ENCODE measurements around the gene CCDC134. TPM values are rescaled to one million over a fixed set of nuclear protein-coding genes. Genes with fewer than 3 reads are reported as not detected.

Gene CCDC134
- total and polyA plus RNA-seq, 2 of the 8 experiments (the other 6 are each of a cell fraction or from before 2014, with no cell fraction given) = 7.7 to 20.0 TPM

- Histone ChIP-seq H2AK5ac (ENCODE audit: low read depth, low read length) (no peak overlapping the region), H3K4ac (replicated peaks; ENCODE audit: insufficient read length, low read depth, low read length) (no peak overlapping the region), H4K91ac (replicated peaks; ENCODE audit: insufficient read length, low read length) (no peak overlapping the region), H3K27me3 (replicated peaks in 1 of 4; ENCODE audit: control insufficient read depth in 3 of 4, extremely low read depth in 1 of 4, insufficient read depth in 3 of 4, low read length in 3 of 4) (no peaks in the 10 kb centered on the region; a peak in 1 of 7 replicates), H2BK20ac (ENCODE audit: low read length) (no peak overlapping the region), H3K9ac (replicated peaks in 1 of 4; ENCODE audit: extremely low read depth in 1 of 4, low read depth in 3 of 4, low read length in 3 of 4) (no peak overlapping the region), H2AFZ (ENCODE audit: low read length) (no peak overlapping the region), H4K5ac (ENCODE audit: insufficient read length, low read depth, low read length) (no peak overlapping the region), H3K18ac (ENCODE audit: extremely low read depth, low read length) (no peak overlapping the region), H3K9me3 (ENCODE audit: insufficient read depth in 2 of 2, low read depth in 1 of 2, low read length in 1 of 2) (no peaks in the 10 kb centered on the region), H2BK5ac (ENCODE audit: low read depth, low read length) (no peak overlapping the region), H3K4me2 (ENCODE audit: insufficient read depth in 1 of 2, low read depth in 2 of 2, low read length in 2 of 2) (peak overlapping the region in 1 of 2 experiments; percentile 93; a peak in 1 of 4 replicates), H2BK15ac (ENCODE audit: low read length) (no peak overlapping the region), H3K4me1 (replicated peaks in 1 of 4; ENCODE audit: control insufficient read depth in 3 of 4, insufficient read depth in 4 of 4, low read length in 3 of 4) (peaks cover 5 to 15% (median 8%) of the 10 kb centered on the region in 4 experiments), H2BK120ac (replicated peaks; ENCODE audit: low read depth, low read length) (no peak overlapping the region), H3K23ac (ENCODE audit: insufficient read length) (no peak overlapping the region), H4K8ac (ENCODE audit: extremely low read depth, insufficient read depth, low read length) (no peak overlapping the region), H3K14ac (ENCODE audit: insufficient read length) (no peak overlapping the region), H3K56ac (replicated peaks; ENCODE audit: insufficient read length, low read depth, low read length) (no peak overlapping the region), H2BK12ac (ENCODE audit: low read depth, low read length) (no peak overlapping the region), H3K79me2 (ENCODE audit: control insufficient read depth in 1 of 2, insufficient read depth in 2 of 2, low read length in 2 of 2) (peaks cover 0 to 17% of the 10 kb centered on the region in 2 experiments; a peak in 3 of 4 replicates), H3K23me2 (ENCODE audit: low read depth, low read length) (peaks cover 14% of the 10 kb centered on the region), H3K27ac (ENCODE audit: low read depth, low read length) (no peak overlapping the region), H3K36me3 (ENCODE audit: control insufficient read depth in 2 of 4, insufficient read depth in 4 of 4, low read length in 3 of 4) (no peaks in the 10 kb centered on the region), H3K4me3 (ENCODE audit: extremely low read depth in 1 of 4, insufficient read depth in 2 of 4, low read depth in 3 of 4, low read length in 4 of 4) (no peak overlapping the region), H3K79me1 (ENCODE audit: low read depth, low read length) (peaks cover 3% of the 10 kb centered on the region; the same call in 1 of the 2 replicates), H4K20me1 (replicated peaks in 1 of 2; ENCODE audit: control insufficient read depth in 1 of 2, insufficient read depth in 2 of 2, low read length in 2 of 2) (peaks cover 0 to 6% of the 10 kb centered on the region in 2 experiments)
- POLR2A ChIA-PET (ENCODE audit: partially characterized antibody) = interaction anchor here (0.9 to 3.1 kb wide), 6 partner anchors 7 to 34 kb away, joined by 3 to 30 read pairs (median 4); partner anchors contain the start of gene SREBF2
- FAIRE-seq (no peak), DNase-seq (ENCODE audit: low read depth in 1 of 2, low spot score in 2 of 2) (no peak)
- 94% methylated on average over 2 of the region's 2 CpGs; no CpG with 5 or more reads in 1 of the 2 experiments for WGBS, 2 experiments (ENCODE audit: extremely low coverage in 1 of 2, insufficient coverage in 1 of 2, insufficient read length in 1 of 2, insufficient replicate concordance in 2 of 2, low coverage in 1 of 2, low lambda C conversion rate in 2 of 2, missing lambda C conversion rate in 1 of 2)
- CTCF ChIA-PET (ENCODE audit: partially characterized antibody) = interaction anchor here (0.7 to 3.8 kb wide), 8 partner anchors 16 to 100 kb away, joined by 3 to 20 read pairs (median 3); partner anchors contain the start of gene MEI1
These were observed 1.7 kb upstream of the CCDC134 start for GRCh38 chr22:41798736-41799135.

All from H1 (cell line).